IMR-90 (cell line): ENCODE measurements around the gene CNDP1. TPM values are rescaled to one million over a fixed set of nuclear protein-coding genes. Genes with fewer than 3 reads are reported as not detected.

Source experiments
- ATAC-seq: fragments of 200-7000 bp; cut with Tn5 transposase; 2 replicates; pipeline ENCODE4 v1.9.1; 2020; ENCODE audit warnings: low read depth, mild to moderate bottlenecking, moderate library complexity
- BruUV-seq: library from RNA; stranded (reverse); fragments of 400-500 nt; replicated peaks from 2 replicates; lab custom pipeline; 2021; lab: Mats Ljungman, UMichigan
- CTCF ChIA-PET: fragments of 300-600 bp; formaldehyde crosslinking; extraction: SDS; loops from one replicate; lab custom pipeline; 2021; ENCODE audit warnings: antibody characterized with exemption; lab: Yijun Ruan, JAX
- POLR2A ChIA-PET: fragments of 300-600 bp; sonication (Branson Sonifier 250); formaldehyde crosslinking; loops from one replicate; lab custom pipeline; 2022; ENCODE audit warnings: antibody characterized with exemption; ENCODE audit not compliant: unreplicated experiment; lab: Charles Lee
- DNase-seq: peaks from one replicate; pipeline ENCODE4 v3.0.0; 2013
- H2AFZ ChIP-seq: replicated peaks from 2 replicates; pipeline ENCODE3; 2013; ENCODE audit warnings: low read length, mild to moderate bottlenecking; ENCODE audit not compliant: poor library complexity
- H2AK5ac ChIP-seq: 2 replicates; pipeline ENCODE4 v1.6.1; 2013; ENCODE audit warnings: low read depth, low read length, inconsistent platforms
- H2AK9ac ChIP-seq: replicated peaks from 2 replicates; pipeline ENCODE3; 2013; ENCODE audit warnings: mild to moderate bottlenecking, low read depth, low read length, moderate library complexity; ENCODE audit not compliant: poor library complexity
- H2BK120ac ChIP-seq: 2 replicates; pipeline ENCODE4 v1.6.1; 2013; ENCODE audit warnings: low read depth, low read length, inconsistent platforms
- H2BK15ac ChIP-seq: 3 replicates; pipeline ENCODE4 v1.6.1; 2013; ENCODE audit warnings: low read depth, low read length, inconsistent platforms
- H2BK20ac ChIP-seq: 2 replicates; pipeline ENCODE4 v1.6.1; 2013; ENCODE audit warnings: low read depth, mild to moderate bottlenecking, inconsistent platforms, low read length, moderate library complexity
- H2BK5ac ChIP-seq: 2 replicates; pipeline ENCODE4 v1.6.1; 2013; ENCODE audit warnings: mild to moderate bottlenecking, low read depth, low read length, inconsistent platforms; ENCODE audit not compliant: poor library complexity, severe bottlenecking
- H3K14ac ChIP-seq: replicated peaks from 2 replicates; pipeline ENCODE4 v1.6.1; 2013; ENCODE audit warnings: low read depth, low read length, inconsistent platforms
- H3K18ac ChIP-seq: 2 replicates; pipeline ENCODE4 v1.6.1; 2013; ENCODE audit warnings: low read depth, low read length, control low read depth
- H3K23ac ChIP-seq: 2 replicates; pipeline ENCODE4 v1.6.1; 2013; ENCODE audit warnings: low read depth, low read length, inconsistent platforms
- H3K27ac ChIP-seq: 2 replicates; pipeline ENCODE4 v1.5.1; 2013; ENCODE audit warnings: mild to moderate bottlenecking, control low read depth, low read length; ENCODE audit not compliant: insufficient read depth
- H3K27me3 ChIP-seq: 2 replicates; pipeline ENCODE4 v1.6.1; 2013; ENCODE audit warnings: low read length; ENCODE audit not compliant: control insufficient read depth, insufficient read depth
- H3K36me3 ChIP-seq: 2 replicates; pipeline ENCODE4 v1.6.1; 2013; ENCODE audit warnings: low read length, mixed read lengths; ENCODE audit not compliant: control insufficient read depth, insufficient read depth
- H3K4ac ChIP-seq: 2 replicates; pipeline ENCODE4 v1.6.1; 2013; ENCODE audit warnings: low read depth, low read length, inconsistent platforms
- H3K4me1 ChIP-seq: 2 replicates; pipeline ENCODE4 v1.6.1; 2013; ENCODE audit warnings: low read length, mixed read lengths; ENCODE audit not compliant: control insufficient read depth, insufficient read depth
- H3K4me2 ChIP-seq: 2 replicates; pipeline ENCODE4 v1.6.1; 2013; ENCODE audit warnings: low read depth, mild to moderate bottlenecking, control low read depth, low read length, moderate library complexity
- H3K4me3 ChIP-seq: 2 replicates; pipeline ENCODE4 v1.5.1; 2013; ENCODE audit warnings: low read depth, mild to moderate bottlenecking, control low read depth, low read length, moderate library complexity; ENCODE audit not compliant: insufficient read depth
- H3K56ac ChIP-seq: 2 replicates; pipeline ENCODE4 v1.6.1; 2013; ENCODE audit warnings: low read length, inconsistent platforms; ENCODE audit not compliant: insufficient read depth; ENCODE audit errors: extremely low read depth
- H3K79me1 ChIP-seq, 2 experiments: 2 replicates each; pipeline ENCODE4 v1.6.1; 2013; ENCODE audit warnings: low read length in 2 of 2, inconsistent platforms in 1 of 2, low read depth in 1 of 2
- H3K9ac ChIP-seq: 2 replicates; pipeline ENCODE4 v1.6.1; 2013; ENCODE audit warnings: low read depth, low read length, control low read depth
- H3K9me1 ChIP-seq: 2 replicates; pipeline ENCODE4 v1.6.1; 2013; ENCODE audit warnings: low read length, inconsistent platforms; ENCODE audit not compliant: insufficient read depth
- H3K9me3 ChIP-seq: 2 replicates; pipeline ENCODE4 v1.6.1; 2013; ENCODE audit warnings: low read length; ENCODE audit not compliant: control insufficient read depth, insufficient read depth
- H4K20me1 ChIP-seq: 2 replicates; pipeline ENCODE4 v1.6.1; 2013; ENCODE audit warnings: low read length, inconsistent platforms; ENCODE audit not compliant: insufficient read depth
- H4K5ac ChIP-seq: 2 replicates; pipeline ENCODE4 v1.6.1; 2013; ENCODE audit warnings: mild to moderate bottlenecking, low read depth, low read length, control low read depth
- H4K8ac ChIP-seq, 2 experiments: 2 replicates each; pipeline ENCODE4 v1.6.1; 2013; ENCODE audit warnings: low read depth in 2 of 2, low read length in 2 of 2, control low read depth in 1 of 2, inconsistent platforms in 1 of 2
- H4K91ac ChIP-seq: 2 replicates; pipeline ENCODE4 v1.6.1; 2013; ENCODE audit warnings: low read depth, low read length, inconsistent platforms; ENCODE audit not compliant: insufficient read depth
- BHLHE40 ChIP-seq: fragments of 150-350 bp; IDR thresholded peaks from 2 replicates; pipeline ENCODE4 v1.6.1; 2016; ENCODE audit warnings: mild to moderate bottlenecking, low read depth, low read length
- CEBPB ChIP-seq: IDR thresholded peaks from 2 replicates; pipeline ENCODE4 v1.6.1; 2012; ENCODE audit warnings: low read depth, low read length, improper control_type of control experiment
- CHD1 ChIP-seq: IDR thresholded peaks from 2 replicates; pipeline ENCODE4 v1.6.1; 2012; ENCODE audit warnings: low read depth, low read length, improper control_type of control experiment
- CTCF ChIP-seq: conservative IDR thresholded peaks from 2 replicates; pipeline ENCODE4 v1.5.1; 2012; ENCODE audit warnings: mild to moderate bottlenecking, low read depth, low read length, improper control_type of control experiment
- ELK1 ChIP-seq: fragments of 150-350 bp; IDR thresholded peaks from 2 replicates; pipeline ENCODE4 v1.6.1; 2016; ENCODE audit warnings: low read depth, mild to moderate bottlenecking, low read length, moderate library complexity, borderline replicate concordance
- FOS ChIP-seq: fragments of 150-350 bp; IDR thresholded peaks from 2 replicates; pipeline ENCODE4 v1.6.1; 2016; ENCODE audit warnings: low read depth, low read length
- MAFK ChIP-seq: IDR thresholded peaks from 2 replicates; pipeline ENCODE4 v1.6.1; 2012; ENCODE audit warnings: low read depth, low read length, improper control_type of control experiment
- MAZ ChIP-seq: IDR thresholded peaks from 2 replicates; pipeline ENCODE4 v1.6.1; 2012; ENCODE audit warnings: low read depth, mild to moderate bottlenecking, low read length, improper control_type of control experiment, moderate library complexity, borderline replicate concordance
- MXI1 ChIP-seq: IDR thresholded peaks from 2 replicates; pipeline ENCODE4 v1.6.1; 2012; ENCODE audit warnings: low read depth, mild to moderate bottlenecking, low read length, moderate library complexity, borderline replicate concordance
- NFE2L2 ChIP-seq: fragments of 150-350 bp; IDR thresholded peaks from 2 replicates; pipeline ENCODE4 v1.6.1; 2016; ENCODE audit warnings: low read depth, mild to moderate bottlenecking, low read length
- POLR2A ChIP-seq: IDR thresholded peaks from 2 replicates; pipeline ENCODE4 v1.6.1; 2012; ENCODE audit warnings: mild to moderate bottlenecking, low read depth, low read length
- RAD21 ChIP-seq: IDR thresholded peaks from 2 replicates; pipeline ENCODE4 v1.6.1; 2012; ENCODE audit warnings: low read length, improper control_type of control experiment
- RCOR1 ChIP-seq: IDR thresholded peaks from 2 replicates; pipeline ENCODE4 v1.6.1; 2012; ENCODE audit warnings: mild to moderate bottlenecking, low read length, improper control_type of control experiment; ENCODE audit not compliant: insufficient replicate concordance
- RFX5 ChIP-seq: IDR thresholded peaks from 2 replicates; pipeline ENCODE4 v1.8.0; 2012; ENCODE audit warnings: low read depth, mild to moderate bottlenecking, low read length, moderate library complexity
- SMC3 ChIP-seq: fragments of 150-350 bp; IDR thresholded peaks from 2 replicates; pipeline ENCODE4 v1.6.1; 2016; ENCODE audit warnings: low read depth, mild to moderate bottlenecking, antibody characterized with exemption, low read length, moderate library complexity
- WGBS, 2 experiments: methylation state at CpG; one replicate each; pipeline versions ENCODE4 v1.1.5 to v1.1.7; 2013; ENCODE audit warnings: missing lambda C conversion rate in 2 of 2; ENCODE audit not compliant: insufficient read length in 1 of 2; ENCODE audit errors: extremely low coverage in 2 of 2; 5-methylcytosine and 5-hydroxymethylcytosine counted together
- dilution Hi-C: fragments of 300-500 bp; cut with HindIII; formaldehyde crosslinking; loops from one replicate; pipeline ENCODE4 v1.14.3; 2018; ENCODE audit warnings: low sequenced_read_pairs; ENCODE audit not compliant: unreplicated experiment
- in situ Hi-C: fragments of 300-500 bp; cut with MboI; formaldehyde crosslinking; loops from 3 replicates; pipeline ENCODE4 v1.14.3; 2019; ENCODE audit warnings: low sequenced_read_pairs, inconsistent platforms, mixed read lengths
- intact Hi-C: fragments of 100-400 bp; cut with micrococcal nuclease; formaldehyde crosslinking; loops from 2 replicates; pipeline ENCODE4 v1.10.0; 2022
- polyA plus RNA-seq, 3 experiments: library from polyadenylated mRNA; depleted of rRNA; stranded (reverse); fragments of >200 nt; gene quantifications; 2 replicates each; pipeline ENCODE4 v1.2.3, GENCODE V29; 2012; ENCODE audit warnings: low replicate concordance in 1 of 3
- total RNA-seq: library from RNA; depleted of rRNA; stranded (reverse); fragments of >200 nt; gene quantifications from 2 replicates; pipeline ENCODE4 v1.2.3, GENCODE V29; 2012
- TF ChIP-seq, protein P1 (sequence below): fragments of 150-350 bp; IDR thresholded peaks from 2 replicates; pipeline ENCODE4 v1.6.1; 2017; ENCODE audit warnings: mild to moderate bottlenecking, antibody characterized with exemption, low read length, low read depth

CNDP1 gene
- total and polyA plus RNA-seq, 2 of the 4 experiments (the other 2 are of a cell fraction), result not detected

DNA sequence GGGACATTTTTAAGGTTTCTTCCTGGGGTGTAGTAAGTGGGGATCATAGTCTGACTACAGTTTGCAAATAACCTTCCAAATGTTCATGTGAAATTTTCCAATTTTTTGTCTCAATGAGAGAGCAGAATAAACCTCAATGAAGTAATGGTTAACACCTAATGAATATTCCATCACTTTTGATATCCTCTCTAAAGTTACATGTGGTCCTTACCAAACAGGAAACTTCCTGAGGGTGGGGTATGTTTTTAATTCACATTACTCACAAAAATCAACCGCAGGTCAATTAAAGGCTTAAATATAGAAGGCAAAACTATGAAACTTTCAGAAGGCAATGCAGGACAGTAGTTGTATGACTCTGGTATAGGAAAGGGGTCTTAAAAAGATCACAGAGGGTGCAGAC, 76.6 kb downstream of the CNDP1 start:
- Histone ChIP-seq H3K14ac (no peak overlapping the region), H3K4me2 (no peak overlapping the region)
- CTCF ChIA-PET, result no interaction called here

More for the DNA sequence above, 76.6 kb downstream of the CNDP1 start:
- H3K79me1 ChIP-seq, result peaks cover 28 to 51% of the 10 kb centered on the region in 2 experiments
- H3K18ac ChIP-seq, result no peak overlapping the region
- no peak for DNase-seq
- ATAC-seq, result no peak
- in situ Hi-C loops (no loop called here), intact Hi-C loops (no loop called here), dilution Hi-C loops (no loop called here)
- H2BK20ac ChIP-seq, result no peak overlapping the region
- peaks cover 5% of the 10 kb centered on the region; the same call in 1 of the 2 replicates for H3K4me1 ChIP-seq
- H3K9me3 ChIP-seq, result 0 out of 2 replicates have a peak, but pooled peaks cover 3% of the 10 kb centered on the region
- TF ChIP-seq BHLHE40 (no peak), POLR2A (no peak), RFX5 (no peak), ELK1 (no peak), RCOR1 (no peak), CEBPB (no peak), NFE2L2 (no peak), RAD21 (no peak), FOS (no peak), CHD1 (no peak), MXI1 (no peak), SMC3 (no peak), CTCF (no peak), MAFK (no peak), MAZ (no peak)
- TF ChIP-seq, protein P1, sequence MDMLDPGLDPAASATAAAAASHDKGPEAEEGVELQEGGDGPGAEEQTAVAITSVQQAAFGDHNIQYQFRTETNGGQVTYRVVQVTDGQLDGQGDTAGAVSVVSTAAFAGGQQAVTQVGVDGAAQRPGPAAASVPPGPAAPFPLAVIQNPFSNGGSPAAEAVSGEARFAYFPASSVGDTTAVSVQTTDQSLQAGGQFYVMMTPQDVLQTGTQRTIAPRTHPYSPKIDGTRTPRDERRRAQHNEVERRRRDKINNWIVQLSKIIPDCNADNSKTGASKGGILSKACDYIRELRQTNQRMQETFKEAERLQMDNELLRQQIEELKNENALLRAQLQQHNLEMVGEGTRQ, result no peak
- H2BK15ac ChIP-seq, result no peak overlapping the region
- H3K9me1 ChIP-seq, result 0 out of 2 replicates have a peak, but pooled peaks cover 4% of the 10 kb centered on the region
- POLR2A ChIA-PET, result no interaction called here
- H2AK5ac ChIP-seq, result no peak overlapping the region
- H2BK120ac ChIP-seq, result no peak overlapping the region
- H4K5ac ChIP-seq, result no peak overlapping the region
- H3K23ac ChIP-seq, result no peak overlapping the region
- BruUV-seq, result no TSS peak
- WGBS, 2 experiments, result no CpG with 5 or more reads among the region's 1 CpG
- H2AFZ ChIP-seq, result no peak overlapping the region
- H2AK9ac ChIP-seq, result no peak overlapping the region
- H4K91ac ChIP-seq, result no peak overlapping the region
- no peaks in the 10 kb centered on the region for H3K36me3 ChIP-seq
- no peak overlapping the region for H3K4me3 ChIP-seq
- no peaks in the 10 kb centered on the region; the same call in 1 of the 2 replicates for H4K20me1 ChIP-seq
- no peaks in the 10 kb centered on the region for H3K27me3 ChIP-seq
- H3K4ac ChIP-seq, result no peak overlapping the region
- H3K9ac ChIP-seq, result no peak overlapping the region
- no peak overlapping the region for H3K56ac ChIP-seq
- no peak overlapping the region for H2BK5ac ChIP-seq
- no peak overlapping the region for H4K8ac ChIP-seq
- H3K27ac ChIP-seq, result no peak overlapping the region
